Stomach smooth muscle (tissue), 2 donors: ENCODE measurements around the gene MDM4.
"Not testable (repeated sequence)": the region's sequence is repeated elsewhere in the genome, so short reads cannot be mapped to it uniquely, and the experiment has no call there.

Experiments
- H3K27ac ChIP-seq: one replicate; pipeline ENCODE4 v1.7.0; 2013; ENCODE audit warnings: mild to moderate bottlenecking, low read length, inconsistent platforms
- H3K27me3 ChIP-seq, 2 donors: one replicate each; pipeline ENCODE4 v1.7.0; 2013; ENCODE audit warnings: low read length in 2 of 2; ENCODE audit not compliant: insufficient read depth in 2 of 2, control insufficient read depth in 1 of 2
- H3K36me3 ChIP-seq, 2 donors: one replicate each; pipeline ENCODE4 v1.7.0; 2013; ENCODE audit warnings: low read length in 2 of 2; ENCODE audit not compliant: control insufficient read depth in 2 of 2, insufficient read depth in 2 of 2
- H3K4me1 ChIP-seq: one replicate; pipeline ENCODE4 v1.7.0; 2013; ENCODE audit warnings: low read length; ENCODE audit not compliant: control insufficient read depth, insufficient read depth
- H3K4me3 ChIP-seq, 2 donors: one replicate each; pipeline ENCODE4 v1.7.0; 2013; ENCODE audit warnings: low read length in 2 of 2
- H3K9ac ChIP-seq, 2 donors: one replicate each; pipeline ENCODE4 v1.7.0; 2013; ENCODE audit warnings: low read length in 2 of 2, mild to moderate bottlenecking in 1 of 2
- H3K9me3 ChIP-seq, 2 donors: one replicate each; pipeline ENCODE4 v1.7.0; 2013; ENCODE audit warnings: low read length in 2 of 2; ENCODE audit not compliant: control insufficient read depth in 2 of 2
- donor health status: healthy.
- donor health status: Pancreatic carcinoma.

Gene MDM4

GRCh38 chr1:204505674-204506200, 10.5 kb upstream of the MDM4 start:
- Histone ChIP-seq H3K9ac (peak overlapping the region in 1 of 2 donors; percentile 16), H3K9me3 (no peaks in the 10 kb centered on the region), H3K27me3 (no peaks in the 10 kb centered on the region), H3K27ac (peak overlapping the region; percentile 92), H3K36me3 (no peaks in the 10 kb centered on the region), H3K4me1 (peaks cover 6% of the 10 kb centered on the region), H3K4me3 (peak overlapping the region; percentile 58 to 78)

- H3K27me3 ChIP-seq = no peaks in the 10 kb centered on the region
- peak overlapping the region; percentile 78 to 79 for H3K4me3 ChIP-seq
- H3K36me3 ChIP-seq = no peaks in the 10 kb centered on the region
- H3K9me3 ChIP-seq = no peaks in the 10 kb centered on the region
- H3K27ac ChIP-seq = peak overlapping the region; percentile 92
- H3K9ac ChIP-seq = peak overlapping the region; percentile 21 to 89
- H3K4me1 ChIP-seq = peaks cover 6% of the 10 kb centered on the region
These were observed 9.8 kb upstream of the MDM4 start for GRCh38 chr1:204506201-204506968.

- H3K9ac ChIP-seq = peak overlapping the region; percentile 89 to 93
These were observed 9.3 kb upstream of the MDM4 start for GRCh38 chr1:204506969-204507316.

GRCh38 chr1:204507317-204508105, 8.7 kb upstream of the MDM4 start:
- Histone ChIP-seq H3K27ac (peak overlapping the region; percentile 92), H3K4me3 (peak overlapping the region; percentile 78 to 79), H3K4me1 (peaks cover 6% of the 10 kb centered on the region), H3K27me3 (no peaks in the 10 kb centered on the region), H3K9ac (peak overlapping the region; percentile 89 to 93), H3K36me3 (no peaks in the 10 kb centered on the region), H3K9me3 (no peaks in the 10 kb centered on the region)

More at GRCh38 chr1:204506969-204507316, 9.3 kb upstream of the MDM4 start:
- H3K36me3 ChIP-seq = no peaks in the 10 kb centered on the region
- H3K27ac ChIP-seq = peak overlapping the region; percentile 92
- peak overlapping the region; percentile 78 to 79 for H3K4me3 ChIP-seq
- peaks cover 6% of the 10 kb centered on the region for H3K4me1 ChIP-seq
- no peaks in the 10 kb centered on the region for H3K9me3 ChIP-seq
- H3K27me3 ChIP-seq = no peaks in the 10 kb centered on the region

- no peak overlapping the region for H3K4me3 ChIP-seq
- peaks cover 6% of the 10 kb centered on the region for H3K4me1 ChIP-seq
- no peak overlapping the region for H3K9ac ChIP-seq
- no peaks in the 10 kb centered on the region for H3K9me3 ChIP-seq
- no peaks in the 10 kb centered on the region for H3K36me3 ChIP-seq
- no peaks in the 10 kb centered on the region for H3K27me3 ChIP-seq
- H3K27ac ChIP-seq = no peak overlapping the region
These were observed 7.0 kb upstream of the MDM4 start for GRCh38 chr1:204509186-204509635.

- Histone ChIP-seq H3K9ac (no peak overlapping the region), H3K4me3 (no peak overlapping the region), H3K27me3 (no peaks in the 10 kb centered on the region), H3K36me3 (no peaks in the 10 kb centered on the region), H3K9me3 (no peaks in the 10 kb centered on the region), H3K27ac (no peak overlapping the region), H3K4me1 (peaks cover 11% of the 10 kb centered on the region)
These were observed 4.8 kb upstream of the MDM4 start for GRCh38 chr1:204511366-204511765.

GRCh38 chr1:204513117-204513716, 3.0 kb upstream of the MDM4 start:
- Histone ChIP-seq H3K4me3 (no peak overlapping the region), H3K27me3 (no peaks in the 10 kb centered on the region), H3K27ac (no peak overlapping the region), H3K36me3 (no peaks in the 10 kb centered on the region), H3K9ac (no peak overlapping the region), H3K4me1 (peaks cover 16% of the 10 kb centered on the region), H3K9me3 (no peaks in the 10 kb centered on the region)

- H3K27me3 ChIP-seq = no peaks in the 10 kb centered on the region
- no peak overlapping the region for H3K9ac ChIP-seq
- no peaks in the 10 kb centered on the region for H3K9me3 ChIP-seq
- H3K4me1 ChIP-seq = peaks cover 21% of the 10 kb centered on the region
- no peak overlapping the region for H3K27ac ChIP-seq
- peaks cover 2 to 5% of the 10 kb centered on the region in 2 donors for H3K36me3 ChIP-seq
- H3K4me3 ChIP-seq = no peak overlapping the region
These were observed 1.4 kb upstream of the MDM4 start for GRCh38 chr1:204514828-204515227.

GRCh38 chr1:204517382-204517781, 1.2 kb downstream of the MDM4 start:
- H3K27me3 ChIP-seq, H3K27ac ChIP-seq, H3K9me3 ChIP-seq, H3K36me3 ChIP-seq, H3K9ac ChIP-seq: not testable (repeated sequence)
- peak overlapping the region; percentile 96 for H3K4me3 ChIP-seq
- H3K4me1 ChIP-seq = peaks cover 21% of the 10 kb centered on the region

GRCh38 chr1:204520834-204521709, 4.9 kb downstream of the MDM4 start:
- H3K27me3 ChIP-seq = no peaks in the 10 kb centered on the region
- peaks cover 3 to 11% of the 10 kb centered on the region in 2 donors for H3K36me3 ChIP-seq
- no peak overlapping the region for H3K27ac ChIP-seq
- peaks cover 17% of the 10 kb centered on the region for H3K4me1 ChIP-seq
- no peaks in the 10 kb centered on the region for H3K9me3 ChIP-seq
- H3K4me3 ChIP-seq = no peak overlapping the region
- no peak overlapping the region for H3K9ac ChIP-seq
